Mammary epithelial cell (primary cell): ENCODE measurements around the gene NPHP4.

Experiments used
- EZH2 ChIP-seq: IDR thresholded peaks from 2 replicates; pipeline ENCODE4 v1.6.1; 2012; ENCODE audit warnings: low read length, inconsistent platforms, borderline replicate concordance
- TF ChIP-seq, protein P1 (sequence below), 2 donors: IDR thresholded peaks in 1 of 2; conservative IDR thresholded peaks in 1 of 2; 2 replicates each; pipeline ENCODE4 v1.5.1; 2011 to 2012; ENCODE audit warnings: inconsistent platforms in 2 of 2, low read length in 2 of 2, mild to moderate bottlenecking in 2 of 2, control low read depth in 1 of 2, low read depth in 1 of 2; ENCODE audit not compliant: insufficient read depth in 1 of 2; ENCODE audit errors: extremely low read depth in 1 of 2

- TF ChIP-seq, protein P1, sequence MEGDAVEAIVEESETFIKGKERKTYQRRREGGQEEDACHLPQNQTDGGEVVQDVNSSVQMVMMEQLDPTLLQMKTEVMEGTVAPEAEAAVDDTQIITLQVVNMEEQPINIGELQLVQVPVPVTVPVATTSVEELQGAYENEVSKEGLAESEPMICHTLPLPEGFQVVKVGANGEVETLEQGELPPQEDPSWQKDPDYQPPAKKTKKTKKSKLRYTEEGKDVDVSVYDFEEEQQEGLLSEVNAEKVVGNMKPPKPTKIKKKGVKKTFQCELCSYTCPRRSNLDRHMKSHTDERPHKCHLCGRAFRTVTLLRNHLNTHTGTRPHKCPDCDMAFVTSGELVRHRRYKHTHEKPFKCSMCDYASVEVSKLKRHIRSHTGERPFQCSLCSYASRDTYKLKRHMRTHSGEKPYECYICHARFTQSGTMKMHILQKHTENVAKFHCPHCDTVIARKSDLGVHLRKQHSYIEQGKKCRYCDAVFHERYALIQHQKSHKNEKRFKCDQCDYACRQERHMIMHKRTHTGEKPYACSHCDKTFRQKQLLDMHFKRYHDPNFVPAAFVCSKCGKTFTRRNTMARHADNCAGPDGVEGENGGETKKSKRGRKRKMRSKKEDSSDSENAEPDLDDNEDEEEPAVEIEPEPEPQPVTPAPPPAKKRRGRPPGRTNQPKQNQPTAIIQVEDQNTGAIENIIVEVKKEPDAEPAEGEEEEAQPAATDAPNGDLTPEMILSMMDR (conservative IDR thresholded peaks at IDR 0.05 in 1 of 2, IDR thresholded peaks at IDR 0.05 in 1 of 2; ENCODE audit: extremely low read depth in 1 of 2, insufficient read depth in 1 of 2, low read depth in 1 of 2, low read length in 2 of 2): no peak
- no peak for TF ChIP-seq EZH2
Observed at GRCh38 chr1:5927506-5928370, 64.5 kb downstream of the NPHP4 start.
